Sigmoid colon (tissue), 4 donors: ENCODE measurements around the gene PRSS48.

Source experiments
- EP300 ChIP-seq, 4 donors: sonication (generic); formaldehyde crosslinking; IDR thresholded peaks; one replicate each; pipeline ENCODE4 v1.6.1; 2017; ENCODE audit warnings: antibody characterized with exemption in 4 of 4
- POLR2A ChIP-seq, 2 donors: fragments of 450-650 bp; IDR thresholded peaks; one replicate each; pipeline ENCODE4 v1.6.1; 2016; ENCODE audit warnings: antibody characterized with exemption in 2 of 2, mild to moderate bottlenecking in 2 of 2, moderate library complexity in 2 of 2
- TF ChIP-seq, protein P1 (sequence below), 4 experiments: fragments of 450-650 bp in 3 of 4; fragments of 200-600 bp in 1 of 4; IDR thresholded peaks; one replicate each; pipeline ENCODE4 v1.5.1; 2016 to 2019; ENCODE audit warnings: antibody characterized with exemption in 4 of 4, mild to moderate bottlenecking in 3 of 4, moderate library complexity in 2 of 4

DNA sequence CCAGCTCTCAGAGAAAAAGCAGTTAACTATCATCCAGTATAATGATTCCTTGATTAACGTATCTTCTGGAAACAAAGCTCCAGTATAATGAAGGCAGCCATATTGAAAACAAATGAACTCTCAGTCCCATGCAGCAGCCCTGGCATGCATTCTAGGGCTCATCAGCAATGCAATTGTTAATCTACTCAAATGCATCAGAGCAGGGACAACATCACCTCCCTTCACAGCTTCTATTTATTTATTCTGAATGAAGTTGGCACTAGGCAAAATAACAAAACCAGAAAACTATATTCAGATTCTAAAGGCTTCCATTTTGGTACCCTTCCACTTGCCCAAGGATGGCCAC is 37.0 kb downstream of the PRSS48 start:
- TF ChIP-seq, protein P1, sequence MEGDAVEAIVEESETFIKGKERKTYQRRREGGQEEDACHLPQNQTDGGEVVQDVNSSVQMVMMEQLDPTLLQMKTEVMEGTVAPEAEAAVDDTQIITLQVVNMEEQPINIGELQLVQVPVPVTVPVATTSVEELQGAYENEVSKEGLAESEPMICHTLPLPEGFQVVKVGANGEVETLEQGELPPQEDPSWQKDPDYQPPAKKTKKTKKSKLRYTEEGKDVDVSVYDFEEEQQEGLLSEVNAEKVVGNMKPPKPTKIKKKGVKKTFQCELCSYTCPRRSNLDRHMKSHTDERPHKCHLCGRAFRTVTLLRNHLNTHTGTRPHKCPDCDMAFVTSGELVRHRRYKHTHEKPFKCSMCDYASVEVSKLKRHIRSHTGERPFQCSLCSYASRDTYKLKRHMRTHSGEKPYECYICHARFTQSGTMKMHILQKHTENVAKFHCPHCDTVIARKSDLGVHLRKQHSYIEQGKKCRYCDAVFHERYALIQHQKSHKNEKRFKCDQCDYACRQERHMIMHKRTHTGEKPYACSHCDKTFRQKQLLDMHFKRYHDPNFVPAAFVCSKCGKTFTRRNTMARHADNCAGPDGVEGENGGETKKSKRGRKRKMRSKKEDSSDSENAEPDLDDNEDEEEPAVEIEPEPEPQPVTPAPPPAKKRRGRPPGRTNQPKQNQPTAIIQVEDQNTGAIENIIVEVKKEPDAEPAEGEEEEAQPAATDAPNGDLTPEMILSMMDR (IDR thresholded peaks at IDR 0.05): no peak
- no peak for TF ChIP-seq POLR2A (IDR thresholded peaks at IDR 0.05)
- no peak for TF ChIP-seq EP300 (IDR thresholded peaks at IDR 0.05)
